ENCODE data around the gene NRXN3.

DNA sequence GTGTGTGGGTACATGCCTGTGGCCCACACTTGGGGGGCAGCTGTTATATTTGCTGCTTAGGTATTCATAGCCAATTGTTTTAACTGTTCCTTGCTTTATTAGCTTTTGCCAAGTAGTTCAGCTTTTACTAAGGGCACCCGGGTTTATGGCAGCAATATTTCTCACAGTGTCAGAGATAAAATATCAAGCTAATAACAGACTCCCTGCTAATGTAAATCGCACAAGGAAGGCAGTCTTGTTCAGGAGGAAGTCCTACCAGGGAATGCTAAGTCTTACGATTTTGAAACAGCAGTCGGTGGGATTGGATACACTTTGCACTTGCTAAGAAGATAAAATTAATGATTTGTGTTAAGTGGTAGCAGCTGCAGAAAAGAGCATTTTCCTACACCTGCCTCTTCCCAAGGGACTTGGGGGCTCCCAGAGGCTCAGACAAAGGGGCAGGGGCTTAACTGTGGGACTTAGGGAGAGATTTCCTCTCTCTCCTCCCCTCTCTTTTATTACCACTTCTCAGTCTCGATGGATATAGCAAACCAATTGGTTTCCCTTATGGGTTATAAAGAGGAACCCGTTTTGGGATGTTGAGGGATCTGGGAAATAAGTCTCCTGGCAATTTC is 175.1 kb downstream of the NRXN3 start:
- TF ChIP-seq, protein P1, sequence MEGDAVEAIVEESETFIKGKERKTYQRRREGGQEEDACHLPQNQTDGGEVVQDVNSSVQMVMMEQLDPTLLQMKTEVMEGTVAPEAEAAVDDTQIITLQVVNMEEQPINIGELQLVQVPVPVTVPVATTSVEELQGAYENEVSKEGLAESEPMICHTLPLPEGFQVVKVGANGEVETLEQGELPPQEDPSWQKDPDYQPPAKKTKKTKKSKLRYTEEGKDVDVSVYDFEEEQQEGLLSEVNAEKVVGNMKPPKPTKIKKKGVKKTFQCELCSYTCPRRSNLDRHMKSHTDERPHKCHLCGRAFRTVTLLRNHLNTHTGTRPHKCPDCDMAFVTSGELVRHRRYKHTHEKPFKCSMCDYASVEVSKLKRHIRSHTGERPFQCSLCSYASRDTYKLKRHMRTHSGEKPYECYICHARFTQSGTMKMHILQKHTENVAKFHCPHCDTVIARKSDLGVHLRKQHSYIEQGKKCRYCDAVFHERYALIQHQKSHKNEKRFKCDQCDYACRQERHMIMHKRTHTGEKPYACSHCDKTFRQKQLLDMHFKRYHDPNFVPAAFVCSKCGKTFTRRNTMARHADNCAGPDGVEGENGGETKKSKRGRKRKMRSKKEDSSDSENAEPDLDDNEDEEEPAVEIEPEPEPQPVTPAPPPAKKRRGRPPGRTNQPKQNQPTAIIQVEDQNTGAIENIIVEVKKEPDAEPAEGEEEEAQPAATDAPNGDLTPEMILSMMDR (IDR thresholded peaks at IDR 0.05; ENCODE audit: poor library complexity), result no peak
- TF ChIP-seq EZH2 (IDR thresholded peaks at IDR 0.05; ENCODE audit: borderline replicate concordance), result no peak
